Osteoblast (primary cell): ENCODE data around the gene CIT. TPM values are rescaled to one million over a fixed set of nuclear protein-coding genes. Genes with fewer than 3 reads are reported as not detected.

Experiments used
- DNase-seq: peaks from one replicate; pipeline ENCODE4 v3.0.0; 2011; ENCODE audit warnings: low spot score, mixed read lengths; ENCODE audit not compliant: insufficient read length; ENCODE audit errors: missing footprints
- H2AFZ ChIP-seq: 2 replicates; pipeline ENCODE4 v1.6.0; 2011; ENCODE audit warnings: mild to moderate bottlenecking, low read length
- H3K27ac ChIP-seq: 2 replicates; pipeline ENCODE4 v1.5.1; 2011; ENCODE audit warnings: mild to moderate bottlenecking, low read depth, low read length, moderate library complexity
- H3K27me3 ChIP-seq: 2 replicates; pipeline ENCODE4 v1.6.0; 2012; ENCODE audit warnings: mild to moderate bottlenecking, control low read depth, inconsistent platforms, low read length, moderate library complexity; ENCODE audit not compliant: insufficient read depth
- H3K36me3 ChIP-seq: 2 replicates; pipeline ENCODE4 v1.5.1; 2011; ENCODE audit warnings: mild to moderate bottlenecking, low read length, control low read depth, moderate library complexity; ENCODE audit not compliant: insufficient read depth
- H3K4me1 ChIP-seq: 2 replicates; pipeline ENCODE4 v1.5.1; 2011; ENCODE audit warnings: mild to moderate bottlenecking, low read length, control low read depth, moderate library complexity; ENCODE audit not compliant: insufficient read depth
- H3K4me2 ChIP-seq: 2 replicates; pipeline ENCODE4 v1.6.0; 2011; ENCODE audit warnings: mild to moderate bottlenecking, low read length; ENCODE audit not compliant: insufficient read depth
- H3K4me3 ChIP-seq: fragments of 200-600 bp; sonication (generic); 3 replicates; pipeline ENCODE4 v1.5.1; 2012; ENCODE audit warnings: mild to moderate bottlenecking, low read length, inconsistent platforms; ENCODE audit not compliant: insufficient read depth
- H3K79me2 ChIP-seq: 2 replicates; pipeline ENCODE4 v1.6.0; 2012; ENCODE audit warnings: mild to moderate bottlenecking, low read length, control low read depth, inconsistent platforms; ENCODE audit not compliant: insufficient read depth
- H3K9me3 ChIP-seq: 2 replicates; pipeline ENCODE4 v1.5.1; 2011; ENCODE audit warnings: low read depth, low read length, control low read depth
- H4K20me1 ChIP-seq: 2 replicates; pipeline ENCODE4 v1.6.0; 2012; ENCODE audit warnings: mild to moderate bottlenecking, low read length, control low read depth; ENCODE audit not compliant: insufficient read depth
- total RNA-seq: library from RNA; depleted of rRNA; stranded (reverse); fragments of >200 nt; gene quantifications from 2 replicates; pipeline ENCODE4 v1.2.3, GENCODE V29; 2012
- TF ChIP-seq, protein P1 (sequence below): IDR thresholded peaks from 2 replicates; pipeline ENCODE4 v1.5.1; 2011; ENCODE audit warnings: mild to moderate bottlenecking, low read depth, low read length, moderate library complexity; ENCODE audit errors: extremely low read depth

Gene CIT
- total RNA-seq, 1 donor: 10.1 TPM

GRCh38 chr12:119742700-119743099 is 134.4 kb downstream of the CIT start:
- Histone ChIP-seq H3K36me3 (peaks cover 10% of the 10 kb centered on the region), H3K4me1 (no peaks in the 10 kb centered on the region), H3K27me3 (no peaks in the 10 kb centered on the region), H3K4me3 (no peak overlapping the region), H3K9me3 (peaks cover 3% of the 10 kb centered on the region), H2AFZ (no peak overlapping the region), H3K27ac (no peak overlapping the region), H3K79me2 (no peaks in the 10 kb centered on the region), H3K4me2 (no peak overlapping the region), H4K20me1 (no peaks in the 10 kb centered on the region)
- no peak for DNase-seq
- TF ChIP-seq, protein P1, sequence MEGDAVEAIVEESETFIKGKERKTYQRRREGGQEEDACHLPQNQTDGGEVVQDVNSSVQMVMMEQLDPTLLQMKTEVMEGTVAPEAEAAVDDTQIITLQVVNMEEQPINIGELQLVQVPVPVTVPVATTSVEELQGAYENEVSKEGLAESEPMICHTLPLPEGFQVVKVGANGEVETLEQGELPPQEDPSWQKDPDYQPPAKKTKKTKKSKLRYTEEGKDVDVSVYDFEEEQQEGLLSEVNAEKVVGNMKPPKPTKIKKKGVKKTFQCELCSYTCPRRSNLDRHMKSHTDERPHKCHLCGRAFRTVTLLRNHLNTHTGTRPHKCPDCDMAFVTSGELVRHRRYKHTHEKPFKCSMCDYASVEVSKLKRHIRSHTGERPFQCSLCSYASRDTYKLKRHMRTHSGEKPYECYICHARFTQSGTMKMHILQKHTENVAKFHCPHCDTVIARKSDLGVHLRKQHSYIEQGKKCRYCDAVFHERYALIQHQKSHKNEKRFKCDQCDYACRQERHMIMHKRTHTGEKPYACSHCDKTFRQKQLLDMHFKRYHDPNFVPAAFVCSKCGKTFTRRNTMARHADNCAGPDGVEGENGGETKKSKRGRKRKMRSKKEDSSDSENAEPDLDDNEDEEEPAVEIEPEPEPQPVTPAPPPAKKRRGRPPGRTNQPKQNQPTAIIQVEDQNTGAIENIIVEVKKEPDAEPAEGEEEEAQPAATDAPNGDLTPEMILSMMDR: no peak

DNA sequence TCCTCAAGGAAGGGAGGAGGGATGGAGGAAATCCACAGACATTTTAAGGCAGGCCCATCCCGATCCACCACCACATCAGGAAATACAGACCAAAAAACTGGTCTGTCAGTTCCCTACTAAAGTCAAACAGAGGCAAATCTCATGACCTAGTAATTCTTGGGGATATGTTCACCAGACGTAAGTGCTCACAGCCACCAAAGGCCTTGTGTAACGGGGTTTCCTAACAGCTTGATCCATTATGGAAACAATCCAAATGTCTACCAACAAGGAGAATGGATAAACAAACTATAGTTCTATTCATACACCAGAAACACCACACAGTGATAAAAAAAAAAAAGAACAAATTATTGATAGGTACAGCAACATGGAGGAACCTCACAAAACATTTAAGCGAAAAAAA is 136.3 kb downstream of the CIT start:
- H4K20me1 ChIP-seq: no peaks in the 10 kb centered on the region
- H3K9me3 ChIP-seq: peaks cover 2% of the 10 kb centered on the region
- no peak overlapping the region for H2AFZ ChIP-seq
- H3K4me1 ChIP-seq: no peaks in the 10 kb centered on the region
- H3K4me2 ChIP-seq: no peak overlapping the region
- H3K36me3 ChIP-seq: peaks cover 5% of the 10 kb centered on the region
- no peaks in the 10 kb centered on the region for H3K27me3 ChIP-seq
- TF ChIP-seq, protein P1: no peak
- no peaks in the 10 kb centered on the region for H3K79me2 ChIP-seq
- no peak overlapping the region for H3K27ac ChIP-seq
- no peak for DNase-seq
- H3K4me3 ChIP-seq: no peak overlapping the region

- H3K4me3 ChIP-seq: no peak overlapping the region
- no peaks in the 10 kb centered on the region for H4K20me1 ChIP-seq
- no peaks in the 10 kb centered on the region for H3K27me3 ChIP-seq
- H3K36me3 ChIP-seq: peaks cover 20% of the 10 kb centered on the region
- no peaks in the 10 kb centered on the region for H3K9me3 ChIP-seq
- DNase-seq: no peak
- no peak overlapping the region for H3K27ac ChIP-seq
- H2AFZ ChIP-seq: no peak overlapping the region
- no peak overlapping the region for H3K4me2 ChIP-seq
- no peaks in the 10 kb centered on the region for H3K4me1 ChIP-seq
- H3K79me2 ChIP-seq: no peaks in the 10 kb centered on the region
- TF ChIP-seq, protein P1: no peak
Observed at GRCh38 chr12:119735079-119735478, 142.0 kb downstream of the CIT start.

DNA sequence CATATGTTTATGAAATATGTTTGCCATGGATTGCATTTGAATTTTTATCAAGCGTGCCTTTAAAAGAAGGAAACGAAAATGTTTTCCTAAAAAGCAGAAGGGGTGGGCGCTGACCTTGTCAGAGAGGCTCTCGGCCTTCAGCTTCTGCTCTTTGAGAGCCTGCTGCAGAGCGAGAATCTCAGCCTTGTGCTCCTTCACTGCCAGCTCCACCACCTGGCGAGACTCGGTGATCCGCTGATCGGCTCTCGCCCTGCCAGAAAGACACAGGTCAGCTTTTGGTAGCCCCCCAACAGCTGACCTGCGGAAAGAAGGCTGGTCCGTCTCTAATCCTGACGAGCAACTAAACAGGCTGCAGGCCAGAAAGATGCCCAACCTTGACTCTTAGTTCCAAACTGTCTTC is 146.7 kb downstream of the CIT start:
- no peaks in the 10 kb centered on the region for H3K4me1 ChIP-seq
- no peak for DNase-seq
- no peak overlapping the region for H3K27ac ChIP-seq
- no peaks in the 10 kb centered on the region for H3K27me3 ChIP-seq
- H4K20me1 ChIP-seq: no peaks in the 10 kb centered on the region
- no peaks in the 10 kb centered on the region for H3K79me2 ChIP-seq
- H3K4me2 ChIP-seq: no peak overlapping the region
- peaks cover 22% of the 10 kb centered on the region for H3K36me3 ChIP-seq
- TF ChIP-seq, protein P1: no peak
- H3K4me3 ChIP-seq: no peak overlapping the region
- no peaks in the 10 kb centered on the region for H3K9me3 ChIP-seq
- H2AFZ ChIP-seq: no peak overlapping the region
